Mesendoderm (in vitro differentiated cells): Measurements from ENCODE around the gene ANXA9.
A peak's percentile ranks its signal among the peaks of the same experiment; 100 is the strongest.

Source experiments
- DNase-seq: peaks from one replicate; pipeline ENCODE4 v3.0.0; 2013
- H2AK5ac ChIP-seq: 2 replicates; pipeline ENCODE4 v1.6.1; 2013; ENCODE audit warnings: low read length, inconsistent platforms
- H2BK120ac ChIP-seq: 2 replicates; pipeline ENCODE4 v1.6.1; 2013; ENCODE audit warnings: low read depth, mild to moderate bottlenecking, low read length, moderate library complexity, mixed read lengths
- H2BK15ac ChIP-seq: replicated peaks from 2 replicates; pipeline ENCODE4 v1.6.1; 2013; ENCODE audit warnings: low read depth, mild to moderate bottlenecking, moderate library complexity
- H2BK5ac ChIP-seq: 2 replicates; pipeline ENCODE4 v1.6.1; 2013; ENCODE audit warnings: low read length, inconsistent platforms
- H3K18ac ChIP-seq: 2 replicates; pipeline ENCODE4 v1.6.1; 2013; ENCODE audit warnings: mild to moderate bottlenecking, low read length, mixed read lengths
- H3K23ac ChIP-seq: one replicate; pipeline ENCODE4 v1.6.1; 2013; ENCODE audit warnings: low read length
- H3K27ac ChIP-seq: 2 replicates; pipeline ENCODE4 v1.5.1; 2013; ENCODE audit warnings: low read depth, mild to moderate bottlenecking, inconsistent platforms, low read length, moderate library complexity
- H3K27me3 ChIP-seq: 2 replicates; pipeline ENCODE4 v1.6.1; 2013; ENCODE audit warnings: low read length, control low read depth, mild to moderate bottlenecking, inconsistent platforms; ENCODE audit not compliant: insufficient read depth, poor library complexity
- H3K36me3 ChIP-seq: 2 replicates; pipeline ENCODE4 v1.6.1; 2013; ENCODE audit warnings: low read length, inconsistent platforms; ENCODE audit not compliant: control insufficient read depth, insufficient read depth
- H3K4ac ChIP-seq: one replicate; pipeline ENCODE4 v1.6.1; 2013; ENCODE audit warnings: low read depth, mild to moderate bottlenecking, low read length, moderate library complexity
- H3K4me1 ChIP-seq: 2 replicates; pipeline ENCODE4 v1.6.1; 2013; ENCODE audit warnings: low read depth, low read length, inconsistent platforms; ENCODE audit not compliant: control insufficient read depth
- H3K4me2 ChIP-seq: 2 replicates; pipeline ENCODE4 v1.6.1; 2013; ENCODE audit warnings: low read length
- H3K4me3 ChIP-seq: 2 replicates; pipeline ENCODE4 v1.5.1; 2013; ENCODE audit warnings: mild to moderate bottlenecking, low read length
- H3K56ac ChIP-seq: one replicate; pipeline ENCODE4 v1.6.1; 2013; ENCODE audit warnings: low read length
- H3K79me1 ChIP-seq: 2 replicates; pipeline ENCODE4 v1.6.1; 2013; ENCODE audit warnings: low read length, inconsistent platforms
- H3K79me2 ChIP-seq: 2 replicates; pipeline ENCODE4 v1.6.1; 2013; ENCODE audit warnings: mild to moderate bottlenecking, low read length; ENCODE audit not compliant: control insufficient read depth, insufficient read depth
- H3K9ac ChIP-seq: 2 replicates; pipeline ENCODE4 v1.6.1; 2013; ENCODE audit warnings: low read length, inconsistent platforms
- H4K5ac ChIP-seq: one replicate; pipeline ENCODE4 v1.6.1; 2013; ENCODE audit warnings: low read length
- H4K8ac ChIP-seq: one replicate; pipeline ENCODE4 v1.6.1; 2013; ENCODE audit warnings: low read depth, mild to moderate bottlenecking, control low read depth, low read length, moderate library complexity
- WGBS: extraction: QIAGEN DNeasy Blood & Tissue Kit; methylation state at CpG from one replicate; pipeline ENCODE4 v1.1.7; 2013; ENCODE audit warnings: low lambda C conversion rate, missing lambda C conversion rate; ENCODE audit not compliant: insufficient coverage; ENCODE audit errors: extremely low coverage; 5-methylcytosine and 5-hydroxymethylcytosine counted together

The ANXA9 gene

GRCh38 chr1:150992626-150993025, 10.5 kb downstream of the ANXA9 start:
- no peak overlapping the region for H2AK5ac ChIP-seq
- no peaks in the 10 kb centered on the region for H3K36me3 ChIP-seq
- H2BK5ac ChIP-seq = no peak overlapping the region
- no peak overlapping the region for H3K4me3 ChIP-seq
- DNase-seq = no peak
- no peaks in the 10 kb centered on the region for H3K79me2 ChIP-seq
- H3K4ac ChIP-seq = no peak overlapping the region
- H3K23ac ChIP-seq = no peak overlapping the region
- no peaks in the 10 kb centered on the region for H3K27me3 ChIP-seq
- no peak overlapping the region for H3K4me2 ChIP-seq
- no CpG with 5 or more reads among the region's 4 CpGs for WGBS
- no peaks in the 10 kb centered on the region for H3K79me1 ChIP-seq
- no peak overlapping the region for H3K9ac ChIP-seq
- H3K56ac ChIP-seq = no peak overlapping the region
- no peak overlapping the region for H4K5ac ChIP-seq
- H3K18ac ChIP-seq = no peak overlapping the region
- H2BK120ac ChIP-seq = no peak overlapping the region
- H4K8ac ChIP-seq = no peak overlapping the region
- no peak overlapping the region for H3K27ac ChIP-seq
- H3K4me1 ChIP-seq = no peaks in the 10 kb centered on the region
- H2BK15ac ChIP-seq = no peak overlapping the region

GRCh38 chr1:150994248-150994647, 12.2 kb downstream of the ANXA9 start:
- Histone ChIP-seq H2BK120ac (no peak overlapping the region), H2AK5ac (no peak overlapping the region), H2BK5ac (no peak overlapping the region), H3K79me2 (no peaks in the 10 kb centered on the region), H3K4me1 (no peaks in the 10 kb centered on the region), H3K9ac (no peak overlapping the region), H3K36me3 (no peaks in the 10 kb centered on the region), H3K23ac (no peak overlapping the region), H3K27me3 (no peaks in the 10 kb centered on the region), H4K5ac (no peak overlapping the region), H3K4me2 (no peak overlapping the region), H3K4me3 (no peak overlapping the region), H3K18ac (no peak overlapping the region), H3K79me1 (no peaks in the 10 kb centered on the region), H3K4ac (no peak overlapping the region), H3K56ac (no peak overlapping the region), H3K27ac (no peak overlapping the region), H2BK15ac (no peak overlapping the region), H4K8ac (no peak overlapping the region)
- no peak for DNase-seq
- no CpG with 5 or more reads among the region's 3 CpGs for WGBS

- no peak overlapping the region for H2BK120ac ChIP-seq
- no peaks in the 10 kb centered on the region for H3K27me3 ChIP-seq
- H3K23ac ChIP-seq = no peak overlapping the region
- no peaks in the 10 kb centered on the region for H3K79me1 ChIP-seq
- no peak overlapping the region for H3K4ac ChIP-seq
- H3K36me3 ChIP-seq = no peaks in the 10 kb centered on the region
- DNase-seq = no peak
- peak overlapping the region; percentile 87 for H4K5ac ChIP-seq
- H3K56ac ChIP-seq = peak overlapping the region; percentile 56
- no peak overlapping the region for H2AK5ac ChIP-seq
- H2BK5ac ChIP-seq = no peak overlapping the region
- no peak overlapping the region for H2BK15ac ChIP-seq
- no peak overlapping the region for H4K8ac ChIP-seq
- no peak overlapping the region for H3K4me2 ChIP-seq
- H3K79me2 ChIP-seq = no peaks in the 10 kb centered on the region
- peak overlapping the region; percentile 38 for H3K9ac ChIP-seq
- no peak overlapping the region for H3K18ac ChIP-seq
- no peak overlapping the region for H3K27ac ChIP-seq
- no peaks in the 10 kb centered on the region for H3K4me1 ChIP-seq
- no peak overlapping the region for H3K4me3 ChIP-seq
- WGBS = no CpG with 5 or more reads among the region's 4 CpGs
These were observed 13.4 kb downstream of the ANXA9 start for GRCh38 chr1:150995460-150995859.

GRCh38 chr1:150995896-150996295, 13.8 kb downstream of the ANXA9 start:
- Histone ChIP-seq H3K4me1 (no peaks in the 10 kb centered on the region), H3K36me3 (no peaks in the 10 kb centered on the region), H3K56ac (peak overlapping the region; percentile 56), H3K23ac (no peak overlapping the region), H3K9ac (peak overlapping the region; percentile 38), H4K8ac (no peak overlapping the region), H3K79me1 (no peaks in the 10 kb centered on the region), H3K27me3 (no peaks in the 10 kb centered on the region), H2AK5ac (no peak overlapping the region), H2BK5ac (no peak overlapping the region), H3K4ac (no peak overlapping the region), H3K27ac (no peak overlapping the region), H3K79me2 (no peaks in the 10 kb centered on the region), H4K5ac (peak overlapping the region; percentile 87), H2BK15ac (no peak overlapping the region), H3K4me3 (no peak overlapping the region), H3K4me2 (no peak overlapping the region), H2BK120ac (no peak overlapping the region), H3K18ac (no peak overlapping the region)
- WGBS = no CpG with 5 or more reads among the region's 9 CpGs
- DNase-seq = peak; percentile 69

GRCh38 chr1:150997126-150997872, 15.2 kb downstream of the ANXA9 start:
- Histone ChIP-seq H3K79me2 (no peaks in the 10 kb centered on the region), H2BK120ac (no peak overlapping the region), H3K18ac (no peak overlapping the region), H2BK5ac (no peak overlapping the region), H3K23ac (no peak overlapping the region), H2AK5ac (no peak overlapping the region), H3K4ac (no peak overlapping the region), H3K9ac (no peak overlapping the region), H4K8ac (no peak overlapping the region), H3K4me3 (no peak overlapping the region), H4K5ac (no peak overlapping the region), H3K27ac (no peak overlapping the region), H3K36me3 (no peaks in the 10 kb centered on the region), H2BK15ac (no peak overlapping the region), H3K27me3 (no peaks in the 10 kb centered on the region), H3K4me1 (no peaks in the 10 kb centered on the region), H3K79me1 (no peaks in the 10 kb centered on the region), H3K56ac (no peak overlapping the region), H3K4me2 (no peak overlapping the region)
- no peak for DNase-seq
- no CpG with 5 or more reads among the region's 20 CpGs for WGBS

GRCh38 chr1:150997949-150998348, 15.9 kb downstream of the ANXA9 start:
- no peak overlapping the region for H2AK5ac ChIP-seq

More at GRCh38 chr1:150997949-150998348, 15.9 kb downstream of the ANXA9 start:
- Histone ChIP-seq H3K18ac (no peak overlapping the region), H3K36me3 (no peaks in the 10 kb centered on the region), H3K79me2 (no peaks in the 10 kb centered on the region), H4K8ac (no peak overlapping the region), H3K4me2 (no peak overlapping the region), H3K4ac (no peak overlapping the region), H4K5ac (no peak overlapping the region), H3K56ac (no peak overlapping the region), H3K27ac (no peak overlapping the region), H3K9ac (no peak overlapping the region), H3K4me3 (no peak overlapping the region), H3K79me1 (no peaks in the 10 kb centered on the region), H3K23ac (no peak overlapping the region), H2BK15ac (no peak overlapping the region), H2BK5ac (no peak overlapping the region), H2BK120ac (no peak overlapping the region), H3K27me3 (no peaks in the 10 kb centered on the region), H3K4me1 (no peaks in the 10 kb centered on the region)
- WGBS = no CpG with 5 or more reads among the region's 5 CpGs
- DNase-seq = no peak
